ENCODE results near the gene CAV2.
A peak's percentile ranks its signal among the peaks of the same experiment; 100 is the strongest.

CAV2 gene

DNA sequence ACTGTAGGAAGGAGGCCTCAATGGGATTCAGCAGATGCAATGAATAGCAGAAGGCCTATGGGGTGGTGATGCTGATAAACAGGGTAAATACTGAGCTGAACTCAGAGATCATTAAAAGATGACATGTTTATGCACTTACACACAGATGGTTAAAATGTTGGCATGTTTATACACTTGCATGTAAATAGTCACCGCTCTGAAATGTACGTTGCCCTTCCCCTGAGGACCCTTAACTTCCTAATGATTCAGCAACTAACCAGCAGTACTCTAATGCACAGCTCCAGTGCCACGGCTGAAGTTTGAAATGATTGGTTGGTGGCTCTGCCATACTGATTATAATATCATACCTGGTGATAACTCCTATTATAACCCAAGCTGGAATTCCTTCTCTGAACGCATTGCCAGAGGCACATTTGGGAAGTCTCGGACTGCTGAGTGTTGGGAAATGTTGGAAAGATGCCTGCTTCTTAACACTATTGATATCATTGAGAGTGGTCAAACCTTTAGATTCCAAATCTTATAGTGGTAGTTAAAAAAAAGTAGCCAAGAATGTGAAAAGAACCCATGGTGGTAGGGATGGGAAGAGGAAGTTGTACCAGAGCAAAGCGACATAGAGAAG is 21.6 kb downstream of the CAV2 start:
- peak; percentile 60 for DNase-seq (ENCODE audit: low read depth, low spot score)
- H3K27ac ChIP-seq: peak overlapping the region; percentile 96

DNA sequence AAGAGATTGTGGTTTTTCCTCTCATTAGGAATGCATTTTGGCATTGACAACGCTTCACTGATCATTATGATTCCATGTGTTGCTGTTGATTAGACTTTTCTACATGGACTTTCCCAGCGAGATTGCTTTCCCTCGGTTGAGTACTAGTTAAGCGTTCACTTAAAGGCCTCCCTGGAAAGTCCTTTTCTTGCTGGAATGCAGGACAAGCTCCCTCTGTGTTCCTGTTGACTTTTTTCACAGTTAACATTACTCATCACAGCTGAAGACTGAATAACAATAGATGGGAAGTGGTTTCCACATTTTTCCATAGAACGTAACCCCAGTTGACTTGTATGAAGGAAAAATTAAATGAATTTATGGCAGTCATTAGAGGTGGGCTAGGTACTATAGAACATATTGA is 22.7 kb downstream of the CAV2 start:
- peak overlapping the region; percentile 96 for H3K27ac ChIP-seq
- DNase-seq (ENCODE audit: low read depth, low spot score): peak; percentile 51

DNA sequence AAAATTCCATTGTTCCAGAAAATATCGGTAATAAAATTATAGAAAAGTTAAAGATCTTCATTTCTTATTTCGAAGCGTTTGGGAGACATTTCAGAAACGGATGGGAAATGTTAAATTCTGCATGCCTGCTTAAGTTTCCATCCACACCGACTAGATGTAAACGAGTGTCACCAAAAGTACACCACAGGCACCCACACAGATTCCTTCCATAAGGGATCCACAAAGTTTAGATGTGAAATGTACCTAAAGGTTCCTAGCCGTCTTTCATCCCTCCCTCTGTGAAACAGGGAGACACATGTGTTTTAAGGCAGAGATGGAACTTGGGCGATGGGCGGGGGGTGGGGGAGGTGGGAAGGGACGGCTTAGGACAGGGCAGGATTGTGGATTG is 24.7 kb downstream of the CAV2 start:
- H3K27ac ChIP-seq: peak overlapping the region; percentile 96
- no peak for DNase-seq (ENCODE audit: low read depth, low spot score)

DNA sequence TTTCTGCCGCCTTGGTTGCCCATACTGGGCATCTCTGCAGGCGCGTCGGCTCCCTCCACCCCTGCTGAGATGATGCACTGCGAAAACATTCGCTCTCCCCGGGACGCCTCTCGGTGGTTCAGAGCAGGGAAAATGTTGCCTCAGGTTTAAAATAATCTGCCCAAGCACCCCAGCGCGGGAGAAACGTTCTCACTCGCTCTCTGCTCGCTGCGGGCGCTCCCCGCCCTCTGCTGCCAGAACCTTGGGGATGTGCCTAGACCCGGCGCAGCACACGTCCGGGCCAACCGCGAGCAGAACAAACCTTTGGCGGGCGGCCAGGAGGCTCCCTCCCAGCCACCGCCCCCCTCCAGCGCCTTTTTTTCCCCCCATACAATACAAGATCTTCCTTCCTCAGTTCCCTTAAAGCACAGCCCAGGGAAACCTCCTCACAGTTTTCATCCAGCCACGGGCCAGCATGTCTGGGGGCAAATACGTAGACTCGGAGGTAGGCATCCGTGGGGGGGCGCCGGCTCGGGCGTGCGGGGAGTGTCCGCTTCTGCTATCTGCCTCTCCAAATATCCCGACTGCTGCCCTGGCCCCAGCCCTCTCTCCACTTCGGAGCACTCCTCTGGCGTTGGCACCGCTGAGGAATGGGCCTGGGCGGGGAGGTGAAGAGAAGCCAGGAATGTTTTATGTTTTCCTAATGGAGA is 25.2 kb downstream of the CAV2 start, which contains the start of gene CAV1:
Gene CAV1 (plus strand): TSS at position 428 of the 689 bp plus-strand sequence. CDS start 27 bp downstream, at position 455.
- H3K27ac ChIP-seq: peak within 1 kb of the TSS; percentile 96
- peak; percentile 80 for DNase-seq (ENCODE audit: low read depth, low spot score)

DNA sequence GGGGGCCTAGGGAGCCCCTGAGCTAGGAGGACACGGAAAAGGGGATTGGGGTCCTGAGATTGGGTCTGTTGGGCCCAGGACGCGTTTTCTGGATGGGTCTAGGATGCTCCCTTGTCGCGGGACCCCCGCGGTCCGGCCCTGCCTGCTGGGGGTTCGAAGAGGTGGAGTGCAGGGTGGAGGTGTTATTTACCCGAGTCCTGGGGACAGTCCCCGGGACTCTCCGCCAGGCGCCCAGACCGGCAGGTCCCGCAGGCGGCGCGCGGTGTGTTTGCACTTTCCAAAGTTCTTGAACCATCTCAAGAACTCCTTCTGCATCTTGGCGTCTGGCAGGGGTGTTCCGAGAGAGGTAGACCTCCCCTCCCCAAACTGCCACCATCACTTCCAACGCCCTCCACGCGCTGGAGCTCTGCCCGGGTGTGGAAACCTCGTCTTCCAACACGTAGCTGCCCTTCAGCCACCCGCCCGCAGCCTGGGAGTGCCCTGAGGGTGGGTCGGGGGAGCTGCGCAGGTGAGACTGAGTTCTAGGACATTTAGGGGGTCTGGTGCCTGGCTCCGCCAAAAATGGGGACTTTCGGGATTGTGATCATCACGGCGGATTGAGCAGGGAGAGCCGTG is 25.9 kb downstream of the CAV2 start:
- H3K27ac ChIP-seq: peak overlapping the region; percentile 96
- DNase-seq (ENCODE audit: low read depth, low spot score): no peak

DNA sequence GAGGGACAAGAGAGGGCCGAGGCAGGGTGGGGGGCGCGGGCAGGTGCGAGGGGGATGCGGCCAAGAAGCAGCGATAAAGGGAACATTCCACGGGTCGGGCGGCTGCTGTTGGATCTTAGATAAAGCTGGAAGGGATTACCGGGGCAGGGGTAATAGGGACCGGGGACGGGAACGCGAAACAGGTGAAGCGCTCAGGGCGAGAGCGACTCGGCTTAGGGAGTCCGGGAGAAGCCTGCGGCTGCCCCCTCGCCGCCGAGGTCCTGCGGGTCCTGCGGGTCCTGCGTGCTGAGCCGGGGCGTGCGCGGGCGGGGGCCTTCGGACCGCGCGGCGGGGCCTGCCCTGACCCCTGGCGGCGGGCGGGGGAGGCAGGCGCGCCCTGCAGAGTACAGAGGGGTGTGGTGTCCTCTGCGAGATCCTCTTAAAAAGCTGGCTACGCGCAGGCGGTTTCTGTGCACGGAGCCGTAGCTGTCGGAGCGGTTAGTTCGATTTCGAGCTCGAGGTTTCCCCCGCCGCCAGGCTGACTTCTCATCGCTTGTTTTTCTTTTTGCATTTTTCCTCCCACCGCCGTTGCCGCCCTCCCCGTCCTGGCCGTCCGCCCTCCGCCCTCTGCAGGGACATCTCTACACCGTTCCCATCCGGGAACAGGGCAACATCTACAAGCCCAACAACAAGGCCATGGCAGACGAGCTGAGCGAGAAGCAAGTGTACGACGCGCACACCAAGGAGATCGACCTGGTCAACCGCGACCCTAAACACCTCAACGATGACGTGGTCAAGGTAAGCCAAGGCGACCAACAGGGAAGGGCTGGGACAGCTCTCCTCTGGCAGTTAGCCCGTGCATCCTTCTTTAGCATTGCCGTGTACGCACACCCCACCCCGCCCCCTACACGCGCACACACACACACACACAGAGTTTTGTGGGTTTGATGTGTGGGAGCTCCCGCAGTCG is 26.6 kb downstream of the CAV2 start:
- peak overlapping the region; percentile 96 for H3K27ac ChIP-seq
- no peak for DNase-seq (ENCODE audit: low read depth, low spot score)

DNA sequence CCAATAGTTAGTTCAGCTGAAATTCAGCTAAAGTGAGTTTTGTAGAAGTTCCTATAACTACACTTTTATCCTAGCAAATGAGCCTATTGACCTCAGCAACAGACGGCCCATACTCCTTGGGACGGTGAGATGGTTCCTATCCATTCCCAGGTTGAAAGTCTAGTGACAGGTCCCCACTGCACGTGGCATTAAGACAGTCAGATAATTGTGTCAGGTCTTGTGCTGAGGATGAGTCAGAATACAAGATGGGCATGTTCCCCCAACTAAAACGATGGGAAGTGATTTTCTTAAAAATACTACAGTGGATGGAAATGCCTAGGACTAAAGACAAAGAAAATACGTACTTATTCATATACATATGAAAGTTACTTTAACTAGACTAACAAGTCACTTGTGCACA is 27.4 kb downstream of the CAV2 start:
- DNase-seq (ENCODE audit: low read depth, low spot score): no peak
- H3K27ac ChIP-seq: peak overlapping the region; percentile 96

DNA sequence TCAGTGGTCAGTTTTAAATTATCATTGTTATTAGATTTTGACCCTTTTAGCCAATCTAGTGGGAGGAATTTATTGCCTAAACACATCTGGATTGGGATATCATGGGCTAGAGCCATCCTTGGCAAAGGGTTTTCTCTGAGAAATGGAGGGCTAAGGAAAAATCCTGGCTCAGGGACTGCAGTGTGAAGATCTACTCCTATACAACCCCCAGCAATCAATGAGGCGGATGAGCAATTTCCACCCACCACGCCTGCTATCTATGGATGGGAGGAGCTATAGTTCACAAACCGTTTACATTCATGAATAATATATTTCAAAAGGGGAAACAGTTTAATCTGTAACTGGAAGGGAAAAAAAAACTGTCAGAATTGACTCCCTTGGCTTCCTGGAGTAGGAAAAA is 28.0 kb downstream of the CAV2 start:
- H3K27ac ChIP-seq: peak overlapping the region; percentile 96
- DNase-seq (ENCODE audit: low read depth, low spot score): no peak

DNA sequence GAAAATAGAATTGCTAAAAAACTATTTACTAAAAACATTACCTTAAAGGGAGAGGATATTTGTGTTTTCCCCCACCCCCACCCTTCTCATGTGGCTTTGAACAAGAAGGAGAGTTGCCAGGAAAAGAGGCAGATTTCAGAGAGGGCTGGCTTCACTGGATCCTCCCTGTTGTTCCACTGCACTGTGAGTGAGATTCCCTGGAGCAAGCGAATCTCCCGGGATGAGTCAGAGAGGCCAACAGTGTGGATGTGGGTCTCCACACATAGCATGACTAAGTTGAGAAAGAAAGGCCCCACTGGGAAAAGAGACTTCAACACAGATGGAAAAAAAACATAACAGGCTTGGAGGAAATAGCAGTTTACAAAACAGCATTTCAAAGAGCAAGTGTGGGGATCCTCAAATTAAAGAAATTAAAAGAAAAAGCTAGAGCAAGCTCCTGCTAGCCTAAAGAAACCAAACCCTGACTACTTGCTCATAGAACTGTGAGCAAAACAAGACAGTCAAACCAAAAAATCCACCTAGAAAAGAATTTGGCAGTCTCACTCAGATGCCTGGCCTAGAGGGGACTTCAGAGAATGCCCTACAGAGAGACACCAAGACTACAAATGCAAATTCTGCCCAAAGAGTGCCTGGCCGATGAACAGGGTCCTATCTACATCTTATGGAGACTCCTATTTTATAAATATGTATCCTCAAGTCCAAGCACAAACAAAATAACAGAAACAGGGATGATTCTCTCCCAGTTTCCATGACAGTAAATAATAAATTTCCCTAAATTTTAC is 28.7 kb downstream of the CAV2 start:
- peak overlapping the region; percentile 96 for H3K27ac ChIP-seq
- DNase-seq (ENCODE audit: low read depth, low spot score): no peak

DNA sequence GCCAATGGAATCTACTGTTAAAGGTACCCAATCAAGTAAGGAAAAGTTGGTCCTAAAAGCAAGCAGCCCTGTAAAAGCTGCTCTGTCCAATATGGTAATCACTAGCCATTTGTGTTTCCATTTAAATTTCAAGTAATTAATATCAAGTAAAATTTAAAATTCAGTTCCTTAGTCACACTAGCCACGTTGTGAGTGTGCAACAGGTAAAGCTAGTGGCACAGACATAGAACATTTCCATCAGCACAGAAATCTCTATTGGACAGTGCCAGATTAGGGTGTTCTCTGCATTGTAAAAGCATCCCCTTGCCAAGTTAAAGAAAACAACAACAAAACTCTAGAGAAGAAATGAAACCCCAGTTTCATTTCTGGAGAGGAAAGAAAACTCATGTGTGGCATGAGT is 29.7 kb downstream of the CAV2 start:
- peak overlapping the region; percentile 96 for H3K27ac ChIP-seq
- no peak for DNase-seq (ENCODE audit: low read depth, low spot score)

DNA sequence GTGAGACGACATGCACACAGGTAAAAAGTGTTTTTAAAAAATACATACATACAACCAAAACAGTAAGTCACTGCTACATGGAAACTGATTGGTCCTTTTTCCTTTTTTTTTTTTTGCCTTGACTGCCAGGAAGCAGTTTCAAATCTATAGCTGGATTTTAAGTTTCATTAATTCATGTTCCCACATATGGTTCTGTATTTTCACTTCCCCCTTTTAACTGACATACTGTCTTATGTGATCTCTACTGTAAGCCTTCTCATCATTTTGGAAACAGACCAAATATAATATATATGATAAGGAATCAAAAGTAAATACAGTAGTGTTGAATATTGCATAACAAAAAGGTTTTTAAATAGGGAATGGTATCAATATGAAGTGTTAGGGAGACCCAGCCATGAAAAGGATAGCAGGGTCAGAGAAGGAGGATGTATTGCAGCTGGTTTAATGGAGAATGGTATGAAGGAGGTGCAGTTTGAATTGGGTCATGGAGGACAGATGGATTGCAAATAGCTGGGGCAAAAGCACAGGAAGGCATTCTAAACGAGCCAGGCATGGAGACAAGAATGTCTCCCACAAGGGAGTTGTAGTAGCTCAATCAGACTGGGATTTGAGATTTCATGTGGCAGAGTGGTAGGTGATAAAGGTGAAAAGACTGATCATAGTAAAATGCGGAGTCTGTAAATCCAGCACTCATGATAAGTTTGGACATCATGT is 30.7 kb downstream of the CAV2 start:
- DNase-seq (ENCODE audit: low read depth, low spot score): no peak
- peak overlapping the region; percentile 96 for H3K27ac ChIP-seq

DNA sequence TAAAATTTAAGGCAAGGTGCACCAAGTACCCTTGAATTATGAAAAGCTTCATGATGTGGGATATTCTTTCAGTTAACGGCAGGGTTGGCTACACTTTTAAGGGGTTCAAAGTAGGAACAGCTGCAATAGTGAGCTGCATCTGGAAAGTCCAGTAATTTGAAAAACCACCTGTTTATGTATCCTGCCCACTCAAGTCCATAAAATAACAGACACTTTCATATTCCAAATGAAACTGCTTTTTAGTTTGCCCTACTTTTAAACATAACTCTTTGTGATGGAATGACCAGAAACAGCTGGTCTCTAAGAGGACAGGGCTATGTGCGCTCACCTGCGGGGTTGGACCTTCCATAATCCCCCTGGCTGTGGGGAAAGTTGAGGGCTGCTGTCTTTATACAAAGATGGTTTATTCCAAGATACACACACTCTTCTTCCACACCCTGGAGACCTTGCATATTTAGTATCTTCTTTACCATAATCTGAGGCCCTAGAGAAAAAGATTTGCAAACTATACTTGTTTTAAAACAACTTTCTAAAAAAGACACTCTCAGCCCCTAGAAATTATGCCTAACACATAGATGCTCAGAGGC is 32.7 kb downstream of the CAV2 start:
- no peak for DNase-seq (ENCODE audit: low read depth, low spot score)

DNA sequence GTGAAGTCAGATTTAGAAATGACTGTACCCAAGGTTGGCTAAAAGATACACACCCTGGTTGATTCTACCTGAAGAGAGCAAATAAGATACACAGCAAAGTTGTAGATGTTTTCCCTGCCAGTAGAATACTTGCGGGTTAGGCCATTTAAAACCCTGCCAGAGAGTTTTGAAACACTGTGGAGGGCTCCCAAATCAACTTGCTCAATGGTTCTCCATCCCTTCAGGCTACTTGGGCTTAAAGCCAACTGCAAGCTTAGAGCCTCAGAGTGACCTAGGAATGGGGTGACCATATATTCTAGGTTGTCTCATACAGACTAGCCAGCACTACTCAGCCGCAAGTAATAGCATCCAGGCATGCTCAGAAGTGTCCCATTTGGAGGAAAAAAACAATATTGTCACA is 35.3 kb downstream of the CAV2 start:
- no peak overlapping the region for H3K27ac ChIP-seq
- no peak for DNase-seq (ENCODE audit: low read depth, low spot score)

More for the DNA sequence above, 32.7 kb downstream of the CAV2 start:
- H3K27ac ChIP-seq: no peak overlapping the region

DNA sequence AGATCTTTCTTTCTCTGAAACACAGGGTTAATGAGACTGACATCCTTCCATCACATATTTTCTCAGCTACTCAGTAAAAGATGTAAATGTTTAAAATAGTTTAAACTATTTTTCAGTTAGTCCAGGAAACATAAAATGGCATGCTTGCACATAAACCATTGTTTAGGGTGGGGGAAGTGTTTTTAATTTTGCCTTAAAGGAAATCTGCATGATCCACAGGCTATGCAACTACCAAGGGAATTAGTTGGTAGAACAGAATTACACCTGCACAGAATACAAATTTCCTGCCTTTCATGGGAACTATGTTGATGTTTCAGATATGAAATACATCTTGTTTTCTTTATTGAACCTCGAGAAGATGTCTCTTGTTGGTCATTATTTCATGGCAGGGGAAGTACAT is 35.9 kb downstream of the CAV2 start:
- H3K27ac ChIP-seq: no peak overlapping the region
- DNase-seq (ENCODE audit: low read depth, low spot score): no peak

DNA sequence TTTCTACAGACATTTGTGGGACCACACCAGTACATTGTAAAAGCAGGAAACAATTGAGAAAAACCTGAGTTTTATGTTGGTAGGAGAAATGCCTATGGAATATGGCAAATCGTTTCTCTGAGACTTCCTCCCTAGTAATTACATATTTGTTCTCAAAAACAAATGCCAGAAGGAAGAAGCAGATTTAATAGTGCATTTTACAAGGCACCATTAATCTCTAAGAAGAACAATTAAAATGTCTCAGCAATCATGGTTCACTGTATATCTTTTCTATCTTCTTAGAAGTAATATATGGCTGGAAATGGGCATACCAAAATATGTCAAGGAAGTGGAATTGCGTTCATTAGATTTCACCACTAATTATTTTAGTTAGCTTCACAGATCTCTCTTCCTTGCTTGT is 38.6 kb downstream of the CAV2 start:
- no peak for DNase-seq (ENCODE audit: low read depth, low spot score)
- peak overlapping the region; percentile 38 for H3K27ac ChIP-seq

DNA sequence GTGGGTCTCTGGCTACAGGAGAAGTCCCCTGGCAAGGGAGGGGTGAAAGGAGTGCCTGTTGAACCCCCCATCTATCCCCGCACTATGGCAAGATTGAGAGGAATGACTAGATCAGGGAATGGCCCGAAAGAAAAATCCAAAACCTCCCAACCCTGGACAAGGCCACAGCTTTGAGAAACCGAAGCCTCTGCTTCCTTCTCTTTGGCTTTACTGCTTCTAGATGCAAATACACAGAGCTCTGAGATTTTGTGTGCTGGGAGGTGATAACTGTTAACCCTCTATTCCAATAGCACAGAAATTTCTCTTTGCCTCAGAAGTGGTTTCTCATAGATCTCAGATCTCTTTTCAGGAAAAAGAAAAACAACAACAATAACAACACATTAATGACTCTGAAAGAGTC is 40.3 kb downstream of the CAV2 start:
- H3K27ac ChIP-seq: peak overlapping the region; percentile 2
- DNase-seq (ENCODE audit: low read depth, low spot score): no peak

DNA sequence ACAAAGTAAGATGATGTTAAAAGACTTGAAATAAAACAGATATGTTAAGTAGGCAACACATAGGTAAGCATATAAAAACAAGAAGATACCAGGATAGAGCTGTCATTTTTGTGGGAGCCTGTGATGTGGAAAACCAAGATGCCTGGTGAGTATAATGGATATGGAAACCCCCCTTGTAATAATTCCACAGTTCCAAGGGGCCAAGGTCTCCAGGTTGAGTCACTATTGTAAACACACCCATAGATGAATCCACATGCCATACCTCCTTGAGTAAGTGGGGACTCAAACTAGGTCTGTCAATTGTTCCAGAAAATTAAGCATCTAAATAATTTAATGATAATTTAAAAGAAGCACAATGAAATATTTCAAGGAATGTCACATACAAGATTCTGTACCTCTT is 41.2 kb downstream of the CAV2 start:
- DNase-seq (ENCODE audit: low read depth, low spot score): no peak
- peak overlapping the region; percentile 2 for H3K27ac ChIP-seq

DNA sequence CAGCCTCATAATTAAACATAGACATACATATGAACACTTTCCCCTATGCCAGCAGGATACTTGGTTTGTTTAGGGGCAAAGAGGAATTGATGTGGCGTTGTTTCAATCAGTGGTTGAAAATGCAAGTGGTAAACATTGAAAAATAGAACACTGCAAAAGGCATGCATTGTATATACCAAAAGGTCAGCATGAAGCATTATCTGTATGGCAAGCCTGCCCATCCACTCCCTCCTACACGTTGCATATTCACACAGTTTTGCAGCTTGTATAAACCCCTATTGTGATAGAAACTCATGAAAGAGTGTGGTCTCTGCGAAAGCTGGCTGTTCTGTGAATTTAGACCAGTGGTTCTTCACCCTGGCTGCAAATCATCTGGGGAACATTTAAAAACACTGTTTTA is 42.4 kb downstream of the CAV2 start:
- no peak overlapping the region for H3K27ac ChIP-seq
- no peak for DNase-seq (ENCODE audit: low read depth, low spot score)

DNA sequence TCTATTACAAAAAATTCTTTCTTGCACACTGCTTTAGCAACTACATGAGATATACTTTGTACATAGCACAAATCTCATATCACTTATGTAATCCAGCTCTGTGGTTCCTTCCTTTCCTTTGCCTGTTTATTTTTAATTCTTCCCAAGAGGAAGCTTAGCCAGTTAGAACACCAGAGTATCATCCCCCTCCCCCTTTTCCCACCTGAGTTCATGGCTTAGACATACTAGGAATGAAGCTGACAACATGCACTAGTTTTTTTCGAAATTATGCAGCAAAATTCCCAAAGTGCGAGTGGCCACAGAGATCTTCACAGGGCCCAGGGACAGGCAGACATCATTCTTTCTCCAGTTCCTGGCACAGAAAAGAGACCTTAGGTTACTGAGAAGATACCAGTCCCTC is 43.1 kb downstream of the CAV2 start:
- no peak for DNase-seq (ENCODE audit: low read depth, low spot score)
- no peak overlapping the region for H3K27ac ChIP-seq
